CD14-positive monocyte (primary cell): ENCODE results near the gene TUBB4B. TPM values are rescaled to one million over a fixed set of nuclear protein-coding genes. Genes with fewer than 3 reads are reported as not detected.

Experiments
- DNase-seq, 3 donors: peaks; one replicate each; pipeline ENCODE4 v3.0.0-alpha.2; 2011 to 2022
- H2AFZ ChIP-seq: 2 replicates; pipeline ENCODE4 v1.6.0; 2012; ENCODE audit warnings: mild to moderate bottlenecking, low read depth, low read length, inconsistent platforms; ENCODE audit not compliant: insufficient read depth, poor library complexity, severe bottlenecking
- H3K27ac ChIP-seq, 2 donors: 1 replicate in 1 of 2; 2 replicates in 1 of 2; pipeline ENCODE4 v1.5.1; 2012 to 2013; ENCODE audit warnings: low read length in 2 of 2, control low read depth in 1 of 2, inconsistent platforms in 1 of 2, low read depth in 1 of 2, mild to moderate bottlenecking in 1 of 2
- H3K27me3 ChIP-seq, 2 donors: one replicate each; pipeline versions ENCODE4 v1.6.0 to v1.6.1; 2011 to 2013; ENCODE audit warnings: low read length in 2 of 2; ENCODE audit not compliant: control insufficient read depth in 2 of 2, insufficient read depth in 2 of 2
- H3K36me3 ChIP-seq, 2 donors: replicated peaks in 1 of 2; 1 replicate in 1 of 2; 2 replicates in 1 of 2; pipeline versions ENCODE4 v1.5.1 to v1.6.1; 2012 to 2013; ENCODE audit warnings: low read length in 2 of 2, control low read depth in 1 of 2, inconsistent platforms in 1 of 2, mild to moderate bottlenecking in 1 of 2; ENCODE audit not compliant: insufficient read depth in 2 of 2, control insufficient read depth in 1 of 2
- H3K4me1 ChIP-seq, 2 donors: 1 replicate in 1 of 2; 2 replicates in 1 of 2; pipeline versions ENCODE4 v1.5.1 to v1.6.1; 2012 to 2013; ENCODE audit warnings: low read length in 2 of 2, control low read depth in 1 of 2, inconsistent platforms in 1 of 2, mild to moderate bottlenecking in 1 of 2, moderate library complexity in 1 of 2; ENCODE audit not compliant: insufficient read depth in 2 of 2, control insufficient read depth in 1 of 2
- H3K4me2 ChIP-seq: replicated peaks from 2 replicates; pipeline ENCODE3; 2012; ENCODE audit warnings: low read length, moderate library complexity, mild to moderate bottlenecking; ENCODE audit not compliant: poor library complexity, severe bottlenecking; ENCODE audit errors: extremely low read depth
- H3K4me3 ChIP-seq, 3 experiments: fragments of 200-600 bp in 1 of 3; sonication (generic) in 1 of 3; replicated peaks in 1 of 3; 1 replicate in 2 of 3; 2 replicates in 1 of 3; pipeline ENCODE4 v1.5.1; 2011 to 2013; ENCODE audit warnings: low read length in 3 of 3, mild to moderate bottlenecking in 3 of 3, control low read depth in 2 of 3, low read depth in 2 of 3, inconsistent platforms in 1 of 3, moderate library complexity in 1 of 3
- H3K79me2 ChIP-seq: 2 replicates; pipeline ENCODE4 v1.6.0; 2012; ENCODE audit warnings: mild to moderate bottlenecking, control low read depth, inconsistent platforms, low read length, moderate library complexity; ENCODE audit not compliant: insufficient read depth
- H3K9ac ChIP-seq: 2 replicates; pipeline ENCODE4 v1.6.0; 2017; ENCODE audit warnings: low read length, mild to moderate bottlenecking; ENCODE audit not compliant: insufficient read depth, poor library complexity, severe bottlenecking
- H3K9me3 ChIP-seq, 2 donors: replicated peaks in 1 of 2; 1 replicate in 1 of 2; 2 replicates in 1 of 2; pipeline versions ENCODE4 v1.5.1 to v1.6.1; 2012 to 2013; ENCODE audit warnings: low read length in 2 of 2, control low read depth in 1 of 2; ENCODE audit not compliant: control insufficient read depth in 1 of 2, insufficient read depth in 1 of 2
- H4K20me1 ChIP-seq: 2 replicates; pipeline ENCODE4 v1.6.0; 2012; ENCODE audit warnings: mild to moderate bottlenecking, low read length, control low read depth, moderate library complexity; ENCODE audit not compliant: insufficient read depth
- H3K27ac Mint-ChIP-seq, 7 donors: one replicate each; pipeline ENCODE4 v1.8.0; 2020; ENCODE audit warnings: mild to moderate bottlenecking in 7 of 7, mixed read lengths in 7 of 7, moderate library complexity in 6 of 7, inconsistent platforms in 2 of 7
- H3K27me3 Mint-ChIP-seq, 3 donors: one replicate each; pipeline ENCODE4 v1.8.0; 2021 to 2022; ENCODE audit warnings: low read depth in 3 of 3, mild to moderate bottlenecking in 3 of 3, mixed read lengths in 3 of 3, moderate library complexity in 3 of 3, inconsistent platforms in 1 of 3
- H3K36me3 Mint-ChIP-seq, 2 donors: one replicate each; pipeline ENCODE4 v1.8.0; 2020; ENCODE audit warnings: mixed read lengths in 2 of 2, inconsistent platforms in 1 of 2, mild to moderate bottlenecking in 1 of 2
- H3K4me1 Mint-ChIP-seq: one replicate; pipeline ENCODE4 v1.8.0; 2020; ENCODE audit warnings: mild to moderate bottlenecking, mixed read lengths
- H3K4me3 Mint-ChIP-seq, 2 donors: one replicate each; pipeline ENCODE4 v1.8.0; 2020; ENCODE audit warnings: mild to moderate bottlenecking in 2 of 2, mixed read lengths in 2 of 2, moderate library complexity in 1 of 2
- H3K9me3 Mint-ChIP-seq, 7 donors: one replicate each; pipeline ENCODE4 v1.8.0; 2020 to 2022; ENCODE audit warnings: mixed read lengths in 7 of 7, mild to moderate bottlenecking in 6 of 7, moderate library complexity in 6 of 7, inconsistent platforms in 2 of 7
- WGBS: methylation state at CpG from one replicate; pipeline ENCODE4 v1.1.5; 2013; ENCODE audit warnings: missing lambda C conversion rate; ENCODE audit not compliant: insufficient coverage; 5-methylcytosine and 5-hydroxymethylcytosine counted together
- intact Hi-C, 2 donors: fragments of 100-400 bp; cut with micrococcal nuclease; formaldehyde crosslinking; loops; one replicate each; pipeline versions ENCODE4 v1.15.0 to v1.15.1; 2023
- polyA plus RNA-seq, 3 donors: library from polyadenylated mRNA; depleted of rRNA in 1 of 3; unstranded in 2 of 3; stranded (reverse) in 1 of 3; fragments of 300-500 nt in 2 of 3; fragments of >200 nt in 1 of 3; fragmentation: Illumina TruSeq in 2 of 3; gene quantifications; 1 replicate in 2 of 3; 2 replicates in 1 of 3; pipeline ENCODE4 v1.2.3, GENCODE V29; 2012 to 2021
- TF ChIP-seq, protein P1 (sequence below): fragments of 200-600 bp; IDR thresholded peaks from one replicate; pipeline ENCODE4 v1.8.0; 2022; ENCODE audit warnings: antibody characterized with exemption, mild to moderate bottlenecking

Gene TUBB4B
- polyA plus RNA-seq, 3 donors, result 58.1 to 284 (median 70.8) TPM

DNA sequence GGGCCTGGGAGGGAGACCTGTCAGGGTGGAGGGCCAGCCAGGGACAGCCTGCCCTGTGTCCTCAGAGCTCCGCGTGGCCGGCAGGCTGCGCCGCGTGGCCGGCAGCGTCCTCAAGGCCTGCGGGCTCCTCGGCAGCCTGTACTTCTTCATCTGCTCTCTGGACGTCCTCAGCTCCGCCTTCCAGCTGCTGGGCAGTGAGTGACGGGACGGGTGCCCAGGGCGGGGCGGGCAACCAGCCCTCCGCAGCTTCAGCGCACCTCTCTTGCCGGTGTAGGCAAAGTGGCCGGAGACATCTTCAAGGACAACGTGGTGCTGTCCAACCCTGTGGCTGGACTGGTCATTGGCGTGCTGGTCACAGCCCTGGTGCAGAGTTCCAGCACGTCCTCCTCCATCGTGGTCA is 8.6 kb upstream of the TUBB4B start:
- Histone ChIP-seq H3K9ac (no peak overlapping the region), H3K4me3 (no peak overlapping the region), H3K36me3 (no peaks in the 10 kb centered on the region), H3K27me3 (peaks cover 0 to 4% of the 10 kb centered on the region in 2 donors), H3K4me2 (no peak overlapping the region), H3K4me1 (peaks cover 13 to 16% of the 10 kb centered on the region in 2 donors), H2AFZ (no peak overlapping the region), H3K79me2 (no peaks in the 10 kb centered on the region), H3K9me3 (no peaks in the 10 kb centered on the region), H4K20me1 (no peaks in the 10 kb centered on the region), H3K27ac (no peak overlapping the region)
- DNase-seq, result no peak
- Mint-ChIP-seq H3K9me3 (peaks cover 0 to 4% (median 0%) of the 10 kb centered on the region in 7 donors), H3K27ac (no peak overlapping the region), H3K4me3 (no peak overlapping the region), H3K4me1 (peaks cover 10% of the 10 kb centered on the region), H3K27me3 (peaks cover 2 to 41% (median 9%) of the 10 kb centered on the region in 3 donors), H3K36me3 (no peaks in the 10 kb centered on the region)
- intact Hi-C loops, result no loop called here
- WGBS, result 94% methylated on average over 24 of the region's 24 CpGs
- TF ChIP-seq, protein P1, sequence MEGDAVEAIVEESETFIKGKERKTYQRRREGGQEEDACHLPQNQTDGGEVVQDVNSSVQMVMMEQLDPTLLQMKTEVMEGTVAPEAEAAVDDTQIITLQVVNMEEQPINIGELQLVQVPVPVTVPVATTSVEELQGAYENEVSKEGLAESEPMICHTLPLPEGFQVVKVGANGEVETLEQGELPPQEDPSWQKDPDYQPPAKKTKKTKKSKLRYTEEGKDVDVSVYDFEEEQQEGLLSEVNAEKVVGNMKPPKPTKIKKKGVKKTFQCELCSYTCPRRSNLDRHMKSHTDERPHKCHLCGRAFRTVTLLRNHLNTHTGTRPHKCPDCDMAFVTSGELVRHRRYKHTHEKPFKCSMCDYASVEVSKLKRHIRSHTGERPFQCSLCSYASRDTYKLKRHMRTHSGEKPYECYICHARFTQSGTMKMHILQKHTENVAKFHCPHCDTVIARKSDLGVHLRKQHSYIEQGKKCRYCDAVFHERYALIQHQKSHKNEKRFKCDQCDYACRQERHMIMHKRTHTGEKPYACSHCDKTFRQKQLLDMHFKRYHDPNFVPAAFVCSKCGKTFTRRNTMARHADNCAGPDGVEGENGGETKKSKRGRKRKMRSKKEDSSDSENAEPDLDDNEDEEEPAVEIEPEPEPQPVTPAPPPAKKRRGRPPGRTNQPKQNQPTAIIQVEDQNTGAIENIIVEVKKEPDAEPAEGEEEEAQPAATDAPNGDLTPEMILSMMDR, result no peak

DNA sequence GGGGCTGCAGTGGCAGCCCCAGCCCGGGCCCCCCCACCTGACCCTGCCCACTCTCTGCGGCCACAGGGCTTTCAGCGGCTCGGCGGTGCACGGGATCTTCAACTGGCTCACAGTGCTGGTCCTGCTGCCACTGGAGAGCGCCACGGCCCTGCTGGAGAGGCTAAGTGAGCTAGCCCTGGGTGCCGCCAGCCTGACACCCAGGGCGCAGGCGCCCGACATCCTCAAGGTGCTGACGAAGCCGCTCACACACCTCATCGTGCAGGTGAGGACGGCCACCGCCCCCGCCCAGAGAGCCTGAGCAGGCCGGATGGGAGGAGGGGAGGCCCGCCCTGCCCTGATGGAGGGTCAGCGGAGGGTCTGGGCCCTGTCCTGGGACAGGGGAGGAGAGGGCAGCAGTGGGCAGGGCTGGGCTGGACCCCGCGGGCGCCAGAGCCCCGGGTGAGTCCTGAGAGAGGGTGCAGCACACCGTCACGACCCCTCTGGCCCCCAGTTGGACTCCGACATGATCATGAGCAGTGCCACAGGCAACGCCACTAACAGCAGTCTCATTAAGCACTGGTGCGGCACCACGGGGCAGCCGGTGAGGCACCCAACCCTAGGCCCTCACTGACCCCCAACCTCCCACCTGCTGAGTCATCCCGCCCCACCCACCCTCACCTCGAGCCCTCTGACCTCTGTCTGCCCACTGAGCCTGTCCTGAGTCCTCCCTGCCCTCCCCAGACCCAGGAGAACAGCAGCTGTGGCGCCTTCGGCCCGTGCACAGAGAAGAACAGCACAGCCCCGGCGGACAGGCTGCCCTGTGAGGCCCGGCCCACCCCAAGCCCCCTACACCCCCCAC is 7.7 kb upstream of the TUBB4B start:
- DNase-seq, result no peak
- Histone ChIP-seq H4K20me1 (no peaks in the 10 kb centered on the region), H3K4me1 (peaks cover 17% of the 10 kb centered on the region in 2 donors), H3K36me3 (no peaks in the 10 kb centered on the region), H3K79me2 (peaks cover 4% of the 10 kb centered on the region), H3K27ac (no peak overlapping the region), H3K4me3 (no peak overlapping the region), H3K9ac (no peak overlapping the region), H3K27me3 (peaks cover 0 to under 1% of the 10 kb centered on the region in 2 donors), H3K4me2 (no peak overlapping the region), H3K9me3 (no peaks in the 10 kb centered on the region), H2AFZ (no peak overlapping the region)
- no peaks in the 10 kb centered on the region for H3K36me3 Mint-ChIP-seq
- peaks cover 0 to 2% (median 0%) of the 10 kb centered on the region in 7 donors for H3K9me3 Mint-ChIP-seq
- TF ChIP-seq, protein P1, result no peak
- peaks cover 2 to 39% (median 7%) of the 10 kb centered on the region in 3 donors for H3K27me3 Mint-ChIP-seq
- intact Hi-C loops, result no loop called here
- 91% methylated on average over 25 of the region's 40 CpGs for WGBS
- H3K4me3 Mint-ChIP-seq, result no peak overlapping the region
- peaks cover 8% of the 10 kb centered on the region for H3K4me1 Mint-ChIP-seq
- H3K27ac Mint-ChIP-seq, result no peak overlapping the region
